ENCODE data around the gene CERS6.

DNA sequence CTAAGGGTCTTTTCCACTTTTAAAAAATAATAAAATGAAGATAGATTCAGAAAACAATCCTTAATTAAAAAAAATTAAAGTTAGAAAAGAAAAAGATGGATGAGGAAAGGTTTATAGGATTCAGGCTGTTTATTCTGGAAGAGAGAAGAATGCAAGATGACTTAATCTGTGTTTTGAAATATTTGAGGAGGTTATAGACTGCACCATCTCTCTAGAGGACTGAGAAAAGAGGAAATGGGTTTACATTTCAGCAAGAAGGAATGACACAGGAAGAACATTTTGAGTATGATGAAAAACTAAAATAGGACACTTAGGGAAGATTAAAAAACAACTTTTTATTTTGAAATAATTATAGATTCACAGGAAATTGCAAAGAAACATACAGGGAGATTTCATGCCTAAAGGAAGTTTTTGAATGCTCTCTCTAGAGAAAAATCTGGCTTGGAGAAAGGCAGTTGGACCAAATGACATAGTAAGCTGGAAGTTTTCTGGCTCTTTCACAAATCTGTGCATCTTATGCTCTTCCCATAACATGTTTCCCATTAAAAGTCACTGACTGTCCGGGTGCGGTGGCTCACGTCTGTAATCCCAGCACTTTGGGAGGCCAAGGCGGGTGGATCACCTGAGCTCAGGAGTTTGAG lies 75.0 kb downstream of the CERS6 start:
- TF ChIP-seq, protein P1, sequence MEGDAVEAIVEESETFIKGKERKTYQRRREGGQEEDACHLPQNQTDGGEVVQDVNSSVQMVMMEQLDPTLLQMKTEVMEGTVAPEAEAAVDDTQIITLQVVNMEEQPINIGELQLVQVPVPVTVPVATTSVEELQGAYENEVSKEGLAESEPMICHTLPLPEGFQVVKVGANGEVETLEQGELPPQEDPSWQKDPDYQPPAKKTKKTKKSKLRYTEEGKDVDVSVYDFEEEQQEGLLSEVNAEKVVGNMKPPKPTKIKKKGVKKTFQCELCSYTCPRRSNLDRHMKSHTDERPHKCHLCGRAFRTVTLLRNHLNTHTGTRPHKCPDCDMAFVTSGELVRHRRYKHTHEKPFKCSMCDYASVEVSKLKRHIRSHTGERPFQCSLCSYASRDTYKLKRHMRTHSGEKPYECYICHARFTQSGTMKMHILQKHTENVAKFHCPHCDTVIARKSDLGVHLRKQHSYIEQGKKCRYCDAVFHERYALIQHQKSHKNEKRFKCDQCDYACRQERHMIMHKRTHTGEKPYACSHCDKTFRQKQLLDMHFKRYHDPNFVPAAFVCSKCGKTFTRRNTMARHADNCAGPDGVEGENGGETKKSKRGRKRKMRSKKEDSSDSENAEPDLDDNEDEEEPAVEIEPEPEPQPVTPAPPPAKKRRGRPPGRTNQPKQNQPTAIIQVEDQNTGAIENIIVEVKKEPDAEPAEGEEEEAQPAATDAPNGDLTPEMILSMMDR (IDR thresholded peaks at IDR 0.05) = no peak
- TF ChIP-seq ZNF416 (CRISPR knock-in tag; IDR thresholded peaks at IDR 0.05) (no peak), SP1 (CRISPR knock-in tag; conservative IDR thresholded peaks at IDR 0.05) (no peak), ZNF138 (CRISPR knock-in tag; conservative IDR thresholded peaks at IDR 0.05) (no peak), ETV6 (CRISPR knock-in tag; IDR thresholded peaks at IDR 0.05) (no peak)

All from WTC11 (cell line).